Keratinocyte (primary cell): ENCODE results near the gene IGFALS.

Source experiments
- CTCF ChIP-seq, 3 experiments: IDR thresholded peaks in 1 of 3; conservative IDR thresholded peaks in 1 of 3; optimal IDR thresholded peaks in 1 of 3; 2 replicates in 2 of 3; 3 replicates in 1 of 3; pipeline versions ENCODE3 to v1.5.1; 2011; ENCODE audit warnings: low read length in 3 of 3, mild to moderate bottlenecking in 3 of 3, moderate library complexity in 2 of 3, control low read depth in 1 of 3, inconsistent platforms in 1 of 3; ENCODE audit not compliant: insufficient read depth in 2 of 3; ENCODE audit errors: extremely low read depth in 1 of 3
- EZH2 ChIP-seq: IDR thresholded peaks from one replicate; pipeline ENCODE4 v1.6.1; 2012; ENCODE audit warnings: inconsistent platforms, mild to moderate bottlenecking, low read length, moderate library complexity

GRCh38 chr16:1787322-1788094 is 6.0 kb downstream of the IGFALS start:
- TF ChIP-seq CTCF (optimal IDR thresholded peaks at IDR 0.05 in 1 of 3, IDR thresholded peaks at IDR 0.05 in 1 of 3, conservative IDR thresholded peaks at IDR 0.05 in 1 of 3; ENCODE audit: extremely low read depth in 1 of 3, insufficient read depth in 2 of 3, low read length in 3 of 3) (no peak), EZH2 (no peak)
